CD14-positive monocyte (primary cell): ENCODE results near the gene INHA. TPM values are rescaled to one million over a fixed set of nuclear protein-coding genes. Genes with fewer than 3 reads are reported as not detected.

Experiments used
- DNase-seq, 3 donors: peaks; one replicate each; pipeline ENCODE4 v3.0.0-alpha.2; 2011 to 2022
- H2AFZ ChIP-seq: 2 replicates; pipeline ENCODE4 v1.6.0; 2012; ENCODE audit warnings: mild to moderate bottlenecking, low read depth, low read length, inconsistent platforms; ENCODE audit not compliant: insufficient read depth, poor library complexity, severe bottlenecking
- H3K27ac ChIP-seq, 2 donors: 1 replicate in 1 of 2; 2 replicates in 1 of 2; pipeline ENCODE4 v1.5.1; 2012 to 2013; ENCODE audit warnings: low read length in 2 of 2, control low read depth in 1 of 2, inconsistent platforms in 1 of 2, low read depth in 1 of 2, mild to moderate bottlenecking in 1 of 2
- H3K27me3 ChIP-seq, 2 donors: one replicate each; pipeline versions ENCODE4 v1.6.0 to v1.6.1; 2011 to 2013; ENCODE audit warnings: low read length in 2 of 2; ENCODE audit not compliant: control insufficient read depth in 2 of 2, insufficient read depth in 2 of 2
- H3K36me3 ChIP-seq, 2 donors: replicated peaks in 1 of 2; 1 replicate in 1 of 2; 2 replicates in 1 of 2; pipeline versions ENCODE4 v1.5.1 to v1.6.1; 2012 to 2013; ENCODE audit warnings: low read length in 2 of 2, control low read depth in 1 of 2, inconsistent platforms in 1 of 2, mild to moderate bottlenecking in 1 of 2; ENCODE audit not compliant: insufficient read depth in 2 of 2, control insufficient read depth in 1 of 2
- H3K4me1 ChIP-seq, 2 donors: 1 replicate in 1 of 2; 2 replicates in 1 of 2; pipeline versions ENCODE4 v1.5.1 to v1.6.1; 2012 to 2013; ENCODE audit warnings: low read length in 2 of 2, control low read depth in 1 of 2, inconsistent platforms in 1 of 2, mild to moderate bottlenecking in 1 of 2, moderate library complexity in 1 of 2; ENCODE audit not compliant: insufficient read depth in 2 of 2, control insufficient read depth in 1 of 2
- H3K4me2 ChIP-seq: replicated peaks from 2 replicates; pipeline ENCODE3; 2012; ENCODE audit warnings: low read length, moderate library complexity, mild to moderate bottlenecking; ENCODE audit not compliant: poor library complexity, severe bottlenecking; ENCODE audit errors: extremely low read depth
- H3K4me3 ChIP-seq, 3 experiments: fragments of 200-600 bp in 1 of 3; sonication (generic) in 1 of 3; replicated peaks in 1 of 3; 1 replicate in 2 of 3; 2 replicates in 1 of 3; pipeline ENCODE4 v1.5.1; 2011 to 2013; ENCODE audit warnings: low read length in 3 of 3, mild to moderate bottlenecking in 3 of 3, control low read depth in 2 of 3, low read depth in 2 of 3, inconsistent platforms in 1 of 3, moderate library complexity in 1 of 3
- H3K79me2 ChIP-seq: 2 replicates; pipeline ENCODE4 v1.6.0; 2012; ENCODE audit warnings: mild to moderate bottlenecking, control low read depth, inconsistent platforms, low read length, moderate library complexity; ENCODE audit not compliant: insufficient read depth
- H3K9ac ChIP-seq: 2 replicates; pipeline ENCODE4 v1.6.0; 2017; ENCODE audit warnings: low read length, mild to moderate bottlenecking; ENCODE audit not compliant: insufficient read depth, poor library complexity, severe bottlenecking
- H3K9me3 ChIP-seq, 2 donors: replicated peaks in 1 of 2; 1 replicate in 1 of 2; 2 replicates in 1 of 2; pipeline versions ENCODE4 v1.5.1 to v1.6.1; 2012 to 2013; ENCODE audit warnings: low read length in 2 of 2, control low read depth in 1 of 2; ENCODE audit not compliant: control insufficient read depth in 1 of 2, insufficient read depth in 1 of 2
- H4K20me1 ChIP-seq: 2 replicates; pipeline ENCODE4 v1.6.0; 2012; ENCODE audit warnings: mild to moderate bottlenecking, low read length, control low read depth, moderate library complexity; ENCODE audit not compliant: insufficient read depth
- H3K27ac Mint-ChIP-seq, 7 donors: one replicate each; pipeline ENCODE4 v1.8.0; 2020; ENCODE audit warnings: mild to moderate bottlenecking in 7 of 7, mixed read lengths in 7 of 7, moderate library complexity in 6 of 7, inconsistent platforms in 2 of 7
- H3K27me3 Mint-ChIP-seq, 3 donors: one replicate each; pipeline ENCODE4 v1.8.0; 2021 to 2022; ENCODE audit warnings: low read depth in 3 of 3, mild to moderate bottlenecking in 3 of 3, mixed read lengths in 3 of 3, moderate library complexity in 3 of 3, inconsistent platforms in 1 of 3
- H3K36me3 Mint-ChIP-seq, 2 donors: one replicate each; pipeline ENCODE4 v1.8.0; 2020; ENCODE audit warnings: mixed read lengths in 2 of 2, inconsistent platforms in 1 of 2, mild to moderate bottlenecking in 1 of 2
- H3K4me1 Mint-ChIP-seq: one replicate; pipeline ENCODE4 v1.8.0; 2020; ENCODE audit warnings: mild to moderate bottlenecking, mixed read lengths
- H3K4me3 Mint-ChIP-seq, 2 donors: one replicate each; pipeline ENCODE4 v1.8.0; 2020; ENCODE audit warnings: mild to moderate bottlenecking in 2 of 2, mixed read lengths in 2 of 2, moderate library complexity in 1 of 2
- H3K9me3 Mint-ChIP-seq, 7 donors: one replicate each; pipeline ENCODE4 v1.8.0; 2020 to 2022; ENCODE audit warnings: mixed read lengths in 7 of 7, mild to moderate bottlenecking in 6 of 7, moderate library complexity in 6 of 7, inconsistent platforms in 2 of 7
- CTCF ChIP-seq: fragments of 200-600 bp; IDR thresholded peaks from one replicate; pipeline ENCODE4 v1.8.0; 2022; ENCODE audit warnings: antibody characterized with exemption, mild to moderate bottlenecking
- WGBS: methylation state at CpG from one replicate; pipeline ENCODE4 v1.1.5; 2013; ENCODE audit warnings: missing lambda C conversion rate; ENCODE audit not compliant: insufficient coverage; 5-methylcytosine and 5-hydroxymethylcytosine counted together
- intact Hi-C, 2 donors: fragments of 100-400 bp; cut with micrococcal nuclease; formaldehyde crosslinking; loops; one replicate each; pipeline versions ENCODE4 v1.15.0 to v1.15.1; 2023
- polyA plus RNA-seq, 3 donors: library from polyadenylated mRNA; depleted of rRNA in 1 of 3; unstranded in 2 of 3; stranded (reverse) in 1 of 3; fragments of 300-500 nt in 2 of 3; fragments of >200 nt in 1 of 3; fragmentation: Illumina TruSeq in 2 of 3; gene quantifications; 1 replicate in 2 of 3; 2 replicates in 1 of 3; pipeline ENCODE4 v1.2.3, GENCODE V29; 2012 to 2021

INHA gene
- polyA plus RNA-seq, 3 donors, result not detected

GRCh38 chr2:219526320-219527075 lies 45.6 kb upstream of the INHA start:
- no peak overlapping the region for H3K27ac ChIP-seq
- no peak overlapping the region for H3K4me3 Mint-ChIP-seq
- no peaks in the 10 kb centered on the region for H4K20me1 ChIP-seq
- H3K36me3 ChIP-seq, result no peaks in the 10 kb centered on the region
- H3K36me3 Mint-ChIP-seq, result peaks cover 0 to 6% of the 10 kb centered on the region in 2 donors
- no peak overlapping the region for H3K9ac ChIP-seq
- peaks cover 75 to 91% (median 87%) of the 10 kb centered on the region in 3 donors for H3K27me3 Mint-ChIP-seq
- no peak overlapping the region for H3K27ac Mint-ChIP-seq
- peaks cover 0 to 14% of the 10 kb centered on the region in 2 donors for H3K9me3 ChIP-seq
- no peak overlapping the region for H2AFZ ChIP-seq
- peaks cover 0 to 8% (median 2%) of the 10 kb centered on the region in 7 donors for H3K9me3 Mint-ChIP-seq
- 66% methylated on average over 10 of the region's 11 CpGs for WGBS
- TF ChIP-seq CTCF, result no peak
- intact Hi-C loops, result loop anchor here in 1 of 2 donors (2.0 to 5.0 kb wide), 3 partner anchors 34 to 124 kb away; no protein-coding TSS in a partner anchor
- no peak overlapping the region for H3K4me2 ChIP-seq
- DNase-seq, result no peak
- H3K4me3 ChIP-seq, result no peak overlapping the region
- peaks cover 48 to 71% of the 10 kb centered on the region in 2 donors for H3K27me3 ChIP-seq
- no peaks in the 10 kb centered on the region for H3K4me1 ChIP-seq
- H3K79me2 ChIP-seq, result no peaks in the 10 kb centered on the region
- no peaks in the 10 kb centered on the region for H3K4me1 Mint-ChIP-seq

- Histone ChIP-seq H3K9me3 (peaks cover 0 to 14% of the 10 kb centered on the region in 2 donors), H2AFZ (no peak overlapping the region), H3K79me2 (no peaks in the 10 kb centered on the region), H4K20me1 (no peaks in the 10 kb centered on the region), H3K36me3 (no peaks in the 10 kb centered on the region), H3K27ac (no peak overlapping the region), H3K4me2 (no peak overlapping the region), H3K4me3 (no peak overlapping the region), H3K9ac (no peak overlapping the region), H3K4me1 (no peaks in the 10 kb centered on the region), H3K27me3 (peaks cover 42 to 66% of the 10 kb centered on the region in 2 donors)
- WGBS, result 52% methylated on average over 6 of the region's 6 CpGs
- Mint-ChIP-seq H3K27ac (no peak overlapping the region), H3K4me3 (no peak overlapping the region), H3K27me3 (peaks cover 70 to 88% (median 84%) of the 10 kb centered on the region in 3 donors), H3K4me1 (no peaks in the 10 kb centered on the region), H3K9me3 (peaks cover 0 to 5% (median 2%) of the 10 kb centered on the region in 7 donors), H3K36me3 (peaks cover 0 to 1% of the 10 kb centered on the region in 2 donors)
- DNase-seq, result no peak
- intact Hi-C loops, result loop anchor here in 1 of 2 donors (2.0 to 5.0 kb wide), 3 partner anchors 35 to 124 kb away; no protein-coding TSS in a partner anchor
- no peak for TF ChIP-seq CTCF
Observed at GRCh38 chr2:219527076-219527394, 45.1 kb upstream of the INHA start.
